Glutamatergic neuron (in vitro differentiated cells): Measurements from ENCODE around the gene MLF2. TPM values are rescaled to one million over a fixed set of nuclear protein-coding genes. Genes with fewer than 3 reads are reported as not detected.

Experiments
- DNase-seq: peaks from one replicate; pipeline ENCODE4 v3.0.0; 2022
- H3K27ac Mint-ChIP-seq: one replicate; pipeline ENCODE4 v1.8.0; 2020; ENCODE audit warnings: mild to moderate bottlenecking, mixed read lengths, inconsistent platforms; ENCODE audit not compliant: unreplicated experiment
- H3K27me3 Mint-ChIP-seq: one replicate; pipeline ENCODE4 v1.8.0; 2020; ENCODE audit warnings: mild to moderate bottlenecking, moderate library complexity, mixed read lengths, inconsistent platforms; ENCODE audit not compliant: unreplicated experiment
- H3K36me3 Mint-ChIP-seq: one replicate; pipeline ENCODE4 v1.8.0; 2020; ENCODE audit warnings: mild to moderate bottlenecking, mixed read lengths, inconsistent platforms; ENCODE audit not compliant: unreplicated experiment
- H3K4me1 Mint-ChIP-seq: one replicate; pipeline ENCODE4 v1.8.0; 2020; ENCODE audit warnings: mild to moderate bottlenecking, low read depth, mixed read lengths, inconsistent platforms; ENCODE audit not compliant: unreplicated experiment
- H3K4me3 Mint-ChIP-seq: one replicate; pipeline ENCODE4 v1.8.0; 2020; ENCODE audit warnings: mild to moderate bottlenecking, mixed read lengths, inconsistent platforms; ENCODE audit not compliant: unreplicated experiment
- H3K9me3 Mint-ChIP-seq: one replicate; pipeline ENCODE4 v1.8.0; 2020; ENCODE audit warnings: mild to moderate bottlenecking, moderate library complexity, mixed read lengths, inconsistent platforms; ENCODE audit not compliant: unreplicated experiment
- CTCF ChIP-seq: fragments of 200-600 bp; sonication (generic); IDR thresholded peaks from one replicate; pipeline ENCODE4 v1.5.0; 2021; ENCODE audit not compliant: partially characterized antibody, unreplicated experiment
- total RNA-seq: library from RNA; stranded (reverse); fragmentation: NEBNext Ultra II Directional; extraction: Animal tissue kit (Norgen Biotek cat#: 25700); gene quantifications from one replicate; pipeline ENCODE4 v1.2.1, GENCODE V29; 2021; ENCODE audit not compliant: unreplicated experiment

Gene MLF2
- total RNA-seq, 1 donor from 2014 or later = 228 TPM

DNA sequence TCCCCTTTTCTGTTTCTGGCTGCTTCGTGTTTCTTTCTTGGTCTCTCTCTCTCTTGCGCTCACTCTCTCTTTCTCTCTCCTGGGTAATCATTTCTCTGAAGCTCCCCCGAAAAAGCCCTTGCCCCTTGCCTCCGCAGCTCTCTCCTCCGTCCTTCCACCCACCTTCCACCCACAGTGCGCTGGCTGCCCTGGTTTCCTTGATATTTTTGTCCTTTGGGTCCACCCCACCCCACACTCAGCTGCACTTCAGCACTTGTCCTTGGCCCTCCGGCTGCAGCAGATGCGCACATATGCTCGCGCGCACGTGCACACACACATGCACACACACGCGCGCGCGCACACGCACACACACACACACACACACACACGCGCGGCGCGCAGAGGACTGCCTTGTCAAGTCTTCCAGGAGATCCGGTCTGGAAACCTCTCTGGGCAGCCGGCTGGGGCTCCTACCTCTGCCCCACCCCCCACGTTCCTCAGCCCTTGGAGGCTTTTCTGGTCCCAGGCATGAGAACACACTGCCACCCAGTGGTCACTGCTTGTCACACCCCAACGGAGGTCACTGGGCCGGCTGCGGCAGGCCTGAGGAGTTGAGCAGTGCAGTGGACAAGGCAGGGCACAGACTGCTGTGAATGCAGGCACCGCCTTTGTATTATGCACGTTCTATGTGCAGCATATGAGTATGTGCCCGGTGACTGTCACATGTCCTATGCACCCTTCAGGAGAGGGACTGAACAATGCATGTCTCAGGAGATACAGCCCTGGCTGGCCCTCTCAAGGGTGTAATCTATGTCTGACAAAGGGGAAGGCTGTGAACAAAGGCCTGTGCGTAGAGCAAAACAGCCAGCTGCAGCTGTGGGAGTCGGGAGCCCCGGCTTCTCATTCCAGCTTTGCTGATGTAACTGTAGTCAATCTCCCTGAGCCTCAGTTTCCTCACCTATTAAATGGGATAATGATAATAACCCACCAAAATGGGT, 25.9 kb upstream of the MLF2 start:
- Mint-ChIP-seq H3K27me3 (peaks cover 23% of the 10 kb centered on the region), H3K4me3 (peak overlapping the region; percentile 96), H3K27ac (peak overlapping the region; percentile 100), H3K4me1 (peaks cover 29% of the 10 kb centered on the region), H3K9me3 (peaks cover 15% of the 10 kb centered on the region), H3K36me3 (peaks cover 5% of the 10 kb centered on the region)
- TF ChIP-seq CTCF = peak; percentile 84
- DNase-seq = peak; percentile 98

DNA sequence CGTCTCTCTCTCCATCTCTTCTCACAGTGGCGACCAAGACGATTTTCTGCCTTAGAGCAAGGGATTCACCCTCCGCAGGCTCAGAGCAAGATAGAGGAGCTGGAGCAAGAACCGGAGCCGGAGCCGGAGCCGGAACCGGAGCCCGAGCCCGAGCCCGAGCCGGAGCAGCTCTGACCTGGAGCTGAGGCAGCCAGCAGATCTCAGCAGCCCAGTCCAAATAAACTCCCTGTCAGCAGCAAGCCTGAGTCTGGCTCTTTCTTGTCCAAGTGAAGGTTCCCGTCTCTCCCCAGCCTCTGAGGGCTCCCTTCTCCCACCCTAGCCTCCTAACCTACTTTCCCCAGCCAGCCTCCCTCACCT, 25.3 kb upstream of the MLF2 start:
- H3K4me3 Mint-ChIP-seq = peak overlapping the region; percentile 96
- peaks cover 29% of the 10 kb centered on the region for H3K4me1 Mint-ChIP-seq
- peak; percentile 77 for DNase-seq
- H3K9me3 Mint-ChIP-seq = peaks cover 15% of the 10 kb centered on the region
- peak overlapping the region; percentile 100 for H3K27ac Mint-ChIP-seq
- H3K36me3 Mint-ChIP-seq = peaks cover 5% of the 10 kb centered on the region
- peaks cover 21% of the 10 kb centered on the region for H3K27me3 Mint-ChIP-seq
- no peak for TF ChIP-seq CTCF

- peaks cover 5% of the 10 kb centered on the region for H3K36me3 Mint-ChIP-seq
- TF ChIP-seq CTCF = no peak
- DNase-seq = no peak
- peaks cover 29% of the 10 kb centered on the region for H3K4me1 Mint-ChIP-seq
- peaks cover 15% of the 10 kb centered on the region for H3K9me3 Mint-ChIP-seq
- H3K4me3 Mint-ChIP-seq = peak overlapping the region; percentile 96
- H3K27ac Mint-ChIP-seq = peak overlapping the region; percentile 14
- H3K27me3 Mint-ChIP-seq = peaks cover 21% of the 10 kb centered on the region
These were observed 24.4 kb upstream of the MLF2 start for GRCh38 chr12:6777386-6777785.

GRCh38 chr12:6775185-6776174, 22.5 kb upstream of the MLF2 start:
- H3K36me3 Mint-ChIP-seq = peaks cover 11% of the 10 kb centered on the region
- H3K4me3 Mint-ChIP-seq = peak overlapping the region; percentile 57
- peaks cover 20% of the 10 kb centered on the region for H3K9me3 Mint-ChIP-seq
- no peak overlapping the region for H3K27ac Mint-ChIP-seq
- DNase-seq = no peak
- peaks cover 29% of the 10 kb centered on the region for H3K27me3 Mint-ChIP-seq
- peaks cover 28% of the 10 kb centered on the region for H3K4me1 Mint-ChIP-seq
- no peak for TF ChIP-seq CTCF
